H9 (cell line): Measurements from ENCODE around the gene ICE1. TPM values are rescaled to one million over a fixed set of nuclear protein-coding genes. Genes with fewer than 3 reads are reported as not detected.

Source experiments
- DNase-seq: peaks from one replicate; pipeline ENCODE4 v3.0.0-alpha.2; 2017
- H2AFZ ChIP-seq: one replicate; pipeline ENCODE4 v1.6.1; 2013; ENCODE audit warnings: mild to moderate bottlenecking, low read length, control low read depth, moderate library complexity
- H2AK5ac ChIP-seq: 2 replicates; pipeline ENCODE4 v1.6.1; 2013; ENCODE audit warnings: low read length, control low read depth, mixed read lengths; ENCODE audit not compliant: insufficient read length
- H2BK120ac ChIP-seq: one replicate; pipeline ENCODE4 v1.6.1; 2013; ENCODE audit warnings: low read depth, mild to moderate bottlenecking, low read length, control low read depth, inconsistent platforms; ENCODE audit not compliant: poor library complexity, severe bottlenecking
- H2BK12ac ChIP-seq: 2 replicates; pipeline ENCODE4 v1.6.1; 2013; ENCODE audit warnings: low read length, control low read depth, mixed read lengths, low read depth; ENCODE audit not compliant: insufficient read length
- H2BK15ac ChIP-seq: 2 replicates; pipeline ENCODE4 v1.6.1; 2013; ENCODE audit warnings: low read depth, low read length, control low read depth
- H2BK20ac ChIP-seq: one replicate; pipeline ENCODE4 v1.6.1; 2013; ENCODE audit warnings: low read depth, mild to moderate bottlenecking, low read length, control low read depth, inconsistent platforms; ENCODE audit not compliant: poor library complexity, severe bottlenecking
- H2BK5ac ChIP-seq: 2 replicates; pipeline ENCODE4 v1.6.1; 2013; ENCODE audit warnings: low read length, control low read depth, mixed read lengths; ENCODE audit not compliant: insufficient read length
- H3K14ac ChIP-seq: 2 replicates; pipeline ENCODE4 v1.6.1; 2013; ENCODE audit warnings: low read length, control low read depth; ENCODE audit not compliant: insufficient read depth
- H3K18ac ChIP-seq: 2 replicates; pipeline ENCODE4 v1.6.1; 2013; ENCODE audit warnings: low read depth, mild to moderate bottlenecking, mixed read lengths, low read length, control low read depth; ENCODE audit not compliant: insufficient read length
- H3K23ac ChIP-seq: 2 replicates; pipeline ENCODE4 v1.6.1; 2013; ENCODE audit warnings: low read length, control low read depth, mixed read lengths, low read depth; ENCODE audit not compliant: insufficient read length
- H3K23me2 ChIP-seq: 2 replicates; pipeline ENCODE4 v1.6.1; 2013; ENCODE audit warnings: low read depth, mild to moderate bottlenecking, mixed read lengths, low read length, control low read depth; ENCODE audit not compliant: insufficient read length, poor library complexity, severe bottlenecking
- H3K27ac ChIP-seq: 2 replicates; pipeline ENCODE4 v1.5.1; 2013; ENCODE audit warnings: low read length, control low read depth, mixed read lengths, low read depth; ENCODE audit not compliant: insufficient read length
- H3K27me3 ChIP-seq: 2 replicates; pipeline ENCODE4 v1.6.1; 2013; ENCODE audit warnings: low read length, control low read depth, inconsistent platforms; ENCODE audit not compliant: insufficient read depth
- H3K4ac ChIP-seq: 2 replicates; pipeline ENCODE4 v1.6.1; 2013; ENCODE audit warnings: low read depth, mild to moderate bottlenecking, control low read depth, inconsistent platforms, low read length, moderate library complexity
- H3K4me1 ChIP-seq: 2 replicates; pipeline ENCODE4 v1.6.1; 2013; ENCODE audit warnings: low read length, control low read depth, inconsistent platforms; ENCODE audit not compliant: insufficient read depth
- H3K4me2 ChIP-seq: 2 replicates; pipeline ENCODE4 v1.6.1; 2013; ENCODE audit warnings: low read length, control low read depth, mixed read lengths; ENCODE audit not compliant: insufficient read length, insufficient read depth
- H3K56ac ChIP-seq: 2 replicates; pipeline ENCODE4 v1.6.1; 2013; ENCODE audit warnings: low read depth, mild to moderate bottlenecking, mixed read lengths, low read length, control low read depth; ENCODE audit not compliant: insufficient read length
- H3K79me1 ChIP-seq: 2 replicates; pipeline ENCODE4 v1.6.1; 2013; ENCODE audit warnings: low read depth, mild to moderate bottlenecking, moderate library complexity, low read length, control low read depth, inconsistent platforms; ENCODE audit not compliant: insufficient read depth, poor library complexity, severe bottlenecking
- H3K79me2 ChIP-seq: 2 replicates; pipeline ENCODE4 v1.6.1; 2013; ENCODE audit warnings: low read length, control low read depth, inconsistent platforms; ENCODE audit not compliant: insufficient read depth
- H3K9ac ChIP-seq: 2 replicates; pipeline ENCODE4 v1.6.1; 2013; ENCODE audit warnings: low read length, control low read depth, mixed read lengths; ENCODE audit not compliant: insufficient read length; ENCODE audit errors: extremely low read depth
- H3K9me3 ChIP-seq: one replicate; pipeline ENCODE4 v1.6.1; 2013; ENCODE audit warnings: low read depth, low read length, inconsistent platforms; ENCODE audit not compliant: control insufficient read depth
- H3T11ph ChIP-seq: one replicate; pipeline ENCODE4 v1.6.1; 2013; ENCODE audit warnings: mild to moderate bottlenecking, low read length, control low read depth, inconsistent platforms
- H4K20me1 ChIP-seq: one replicate; pipeline ENCODE4 v1.6.1; 2013; ENCODE audit not compliant: control insufficient read depth, insufficient read length, insufficient read depth
- H4K5ac ChIP-seq: 2 replicates; pipeline ENCODE4 v1.6.1; 2013; ENCODE audit warnings: low read depth, mild to moderate bottlenecking, mixed read lengths, low read length, control low read depth; ENCODE audit not compliant: insufficient read length
- H4K8ac ChIP-seq: replicated peaks from 2 replicates; pipeline ENCODE4 v1.6.1; 2013; ENCODE audit warnings: low read length, control low read depth, mixed read lengths, low read depth; ENCODE audit not compliant: insufficient read length
- H4K91ac ChIP-seq: 2 replicates; pipeline ENCODE4 v1.6.1; 2013; ENCODE audit warnings: low read depth, mild to moderate bottlenecking, moderate library complexity, mixed read lengths, low read length, control low read depth; ENCODE audit not compliant: insufficient read length
- H3K27ac Mint-ChIP-seq, 3 experiments: 2 replicates in 2 of 3; 3 replicates in 1 of 3; pipeline ENCODE4 v1.8.0; 2020 to 2021; ENCODE audit warnings: mixed read lengths in 3 of 3, mild to moderate bottlenecking in 1 of 3, moderate library complexity in 1 of 3
- H3K27me3 Mint-ChIP-seq: 2 replicates; pipeline ENCODE4 v1.8.0; 2021; ENCODE audit warnings: low read depth, mild to moderate bottlenecking, moderate library complexity, mixed read lengths
- H3K36me3 Mint-ChIP-seq, 3 experiments: 2 replicates in 2 of 3; 3 replicates in 1 of 3; pipeline ENCODE4 v1.8.0; 2020 to 2021; ENCODE audit warnings: low read depth in 3 of 3, mixed read lengths in 3 of 3; ENCODE audit not compliant: insufficient read depth in 1 of 3
- H3K4me1 Mint-ChIP-seq, 2 experiments: 2 replicates each; pipeline ENCODE4 v1.8.0; 2020; ENCODE audit warnings: mixed read lengths in 2 of 2
- H3K4me3 Mint-ChIP-seq, 2 experiments: 2 replicates in 1 of 2; 3 replicates in 1 of 2; pipeline ENCODE4 v1.8.0; 2020 to 2021; ENCODE audit warnings: mild to moderate bottlenecking in 2 of 2, mixed read lengths in 2 of 2, moderate library complexity in 1 of 2
- H3K9me3 Mint-ChIP-seq, 2 experiments: 2 replicates in 1 of 2; 3 replicates in 1 of 2; pipeline ENCODE4 v1.8.0; 2020; ENCODE audit warnings: mild to moderate bottlenecking in 2 of 2, mixed read lengths in 2 of 2, moderate library complexity in 1 of 2
- CTCF ChIP-seq: fragments of 200-600 bp; sonication (generic); conservative IDR thresholded peaks from 3 replicates; pipeline ENCODE4 v1.8.0; 2021; ENCODE audit warnings: antibody characterized with exemption, mild to moderate bottlenecking
- total RNA-seq: library from RNA; stranded (reverse); gene quantifications from 2 replicates; pipeline ENCODE4 v1.2.1, GENCODE V29; 2021

ICE1 gene
- total RNA-seq, 1 experiment from 2014 or later: 45.1 TPM

DNA sequence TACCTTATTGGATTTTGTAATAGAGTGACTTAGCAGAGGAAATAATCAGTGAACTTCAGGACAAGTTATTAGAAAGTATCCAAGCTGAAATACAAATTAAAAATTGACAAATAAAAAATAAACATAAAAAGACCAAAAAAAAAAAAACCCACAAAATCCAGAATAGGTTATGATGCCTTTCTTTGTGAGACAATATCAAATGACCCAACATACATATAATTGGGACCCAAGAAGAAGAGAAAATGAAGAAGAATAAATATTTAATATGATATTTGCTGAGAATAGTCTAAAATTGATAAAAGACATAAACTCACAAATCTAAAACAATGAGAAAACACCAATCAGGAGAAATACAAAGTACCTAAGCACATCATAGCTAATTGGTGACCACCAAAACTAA is 81.8 kb downstream of the ICE1 start:
- TF ChIP-seq CTCF: no peak
- Histone ChIP-seq H3K4me1 (no peaks in the 10 kb centered on the region), H2BK5ac (no peak overlapping the region), H2AFZ (no peak overlapping the region), H3K79me2 (no peaks in the 10 kb centered on the region), H3T11ph (no peak overlapping the region), H2BK120ac (no peak overlapping the region), H4K91ac (no peak overlapping the region), H3K23me2 (no peaks in the 10 kb centered on the region), H4K8ac (no peak overlapping the region), H3K23ac (no peak overlapping the region), H3K56ac (no peak overlapping the region), H2AK5ac (no peak overlapping the region), H3K4ac (no peak overlapping the region), H3K18ac (no peak overlapping the region), H3K9me3 (no peaks in the 10 kb centered on the region), H3K14ac (no peak overlapping the region), H3K4me2 (no peak overlapping the region), H2BK20ac (no peak overlapping the region), H3K27ac (no peak overlapping the region), H2BK12ac (no peak overlapping the region), H2BK15ac (no peak overlapping the region), H3K9ac (no peak overlapping the region), H3K27me3 (no peaks in the 10 kb centered on the region), H4K5ac (no peak overlapping the region), H3K79me1 (no peaks in the 10 kb centered on the region), H4K20me1 (no peaks in the 10 kb centered on the region)
- Mint-ChIP-seq H3K36me3 (peaks cover 10 to 22% (median 18%) of the 10 kb centered on the region in 3 experiments; a peak in 6 of 7 replicates), H3K27ac (no peak overlapping the region), H3K27me3 (no peaks in the 10 kb centered on the region), H3K4me1 (peaks cover 3% of the 10 kb centered on the region in 2 experiments; a peak in 2 of 4 replicates), H3K9me3 (peaks cover 14 to 23% of the 10 kb centered on the region in 2 experiments), H3K4me3 (no peak overlapping the region)
- no peak for DNase-seq
